Left ventricle myocardium inferior (tissue), 1 donor: ENCODE results near the gene GOLGA8M. TPM values are rescaled to one million over a fixed set of nuclear protein-coding genes. Genes with fewer than 3 reads are reported as not detected.
A peak's percentile ranks its signal among the peaks of the same experiment; 100 is the strongest.
"Not testable (repeated sequence)": the region's sequence is repeated elsewhere in the genome, so short reads cannot be mapped to it uniquely, and the experiment has no call there.

ENCODE experiments used
- DNase-seq: peaks from one replicate; pipeline ENCODE4 v3.0.0-alpha.2; 2020
- H3K27ac ChIP-seq: fragments of 200-600 bp; replicated peaks from 2 replicates; pipeline ENCODE4 v1.8.0; 2021
- H3K27me3 ChIP-seq: fragments of 200-600 bp; 2 replicates; pipeline ENCODE4 v1.8.0; 2021; ENCODE audit warnings: low read depth
- H3K36me3 ChIP-seq: fragments of 200-600 bp; 2 replicates; pipeline ENCODE4 v1.8.0; 2021
- H3K4me1 ChIP-seq: fragments of 200-600 bp; 2 replicates; pipeline ENCODE4 v1.8.0; 2021
- H3K4me3 ChIP-seq: fragments of 200-600 bp; 2 replicates; pipeline ENCODE4 v1.8.0; 2021; ENCODE audit warnings: mild to moderate bottlenecking, moderate library complexity
- H3K9me3 ChIP-seq: fragments of 200-600 bp; replicated peaks from 2 replicates; pipeline ENCODE4 v1.8.0; 2021
- CTCF ChIP-seq: fragments of 200-600 bp; IDR thresholded peaks from 2 replicates; pipeline ENCODE4 v1.8.0; 2021; ENCODE audit warnings: antibody characterized with exemption, mild to moderate bottlenecking, borderline replicate concordance
- intact Hi-C: fragments of 100-400 bp; cut with micrococcal nuclease; formaldehyde crosslinking; loops from one replicate; pipeline ENCODE4 v1.11.0; 2022
- long read RNA-seq: library from polyadenylated mRNA; unstranded; transcript quantifications from one replicate; pipeline ENCODE4 v2.0.0, GENCODE V29; 2021
- total RNA-seq: library from RNA; stranded (reverse); fragmentation: NEBNext Ultra II Directional; extraction: Animal tissue kit (Norgen Biotek cat#: 25700); gene quantifications from one replicate; pipeline ENCODE4 v1.2.1, GENCODE V29; 2021
- donor health status: DM: no; HTN: yes; CAD: no; lungs with severe emphysema.

GOLGA8M gene
- 2.5 TPM for total RNA-seq
- long read RNA-seq, partial matches to known transcripts, result 0 of 1 reads
- long read RNA-seq, other reads (novel, unspliced or antisense), result 1 of 1 reads

GRCh38 chr15:28712270-28712669, at the start of gene GOLGA8M:
Gene GOLGA8M (minus strand): TSS chr15:28712421. CDS start chr15:28712323, 98 bp downstream.
- H3K4me3 ChIP-seq, intact Hi-C loops, H3K36me3 ChIP-seq, DNase-seq, H3K4me1 ChIP-seq, H3K27me3 ChIP-seq, H3K27ac ChIP-seq, H3K9me3 ChIP-seq: not testable (repeated sequence)

- DNase-seq, H3K9me3 ChIP-seq, H3K4me3 ChIP-seq, H3K27ac ChIP-seq, H3K4me1 ChIP-seq, intact Hi-C loops, H3K27me3 ChIP-seq: not testable (repeated sequence)
- peaks cover 16% of the 10 kb centered on the region for H3K36me3 ChIP-seq
These were observed 30.7 kb upstream of the GOLGA8M start for GRCh38 chr15:28742890-28743289.

DNA sequence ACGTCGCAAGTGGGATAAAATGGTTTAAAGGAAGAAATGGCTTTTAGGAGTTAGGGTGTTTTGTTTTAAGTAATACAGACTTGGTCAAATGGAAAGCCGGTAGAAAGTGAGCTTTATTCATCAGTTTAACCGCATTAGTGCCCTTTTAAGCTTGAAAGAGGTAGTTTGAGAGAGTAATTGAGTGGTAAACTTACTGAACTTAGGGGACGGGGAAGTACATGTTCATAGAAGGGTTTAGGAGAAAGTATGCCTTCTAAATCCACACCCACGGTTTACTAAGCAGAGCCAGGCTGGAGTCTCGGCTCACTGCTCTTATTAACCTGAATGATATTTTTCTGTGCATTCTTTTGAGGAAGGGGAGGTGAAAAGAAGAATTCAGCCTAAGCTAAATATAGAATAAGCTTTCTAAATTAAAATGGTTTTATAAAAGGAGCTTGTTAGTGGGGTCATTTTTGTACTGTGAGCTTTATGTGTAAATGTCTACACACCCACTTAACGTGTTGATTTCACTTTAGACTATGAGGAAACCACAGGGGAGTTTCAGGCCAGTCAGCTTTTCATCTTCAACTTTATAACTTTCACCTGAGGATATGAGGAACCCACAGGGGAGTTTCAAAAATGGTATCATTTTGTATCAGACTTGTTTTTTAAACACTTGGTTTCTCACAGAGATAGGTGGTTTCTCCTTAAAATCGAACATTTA, 26.5 kb upstream of the GOLGA8M start:
- peak overlapping the region; percentile 66 for H3K4me3 ChIP-seq
- DNase-seq, H3K36me3 ChIP-seq, intact Hi-C loops, H3K27me3 ChIP-seq, H3K4me1 ChIP-seq, H3K9me3 ChIP-seq: not testable (repeated sequence)
- peak overlapping the region; percentile 78 for H3K27ac ChIP-seq

DNA sequence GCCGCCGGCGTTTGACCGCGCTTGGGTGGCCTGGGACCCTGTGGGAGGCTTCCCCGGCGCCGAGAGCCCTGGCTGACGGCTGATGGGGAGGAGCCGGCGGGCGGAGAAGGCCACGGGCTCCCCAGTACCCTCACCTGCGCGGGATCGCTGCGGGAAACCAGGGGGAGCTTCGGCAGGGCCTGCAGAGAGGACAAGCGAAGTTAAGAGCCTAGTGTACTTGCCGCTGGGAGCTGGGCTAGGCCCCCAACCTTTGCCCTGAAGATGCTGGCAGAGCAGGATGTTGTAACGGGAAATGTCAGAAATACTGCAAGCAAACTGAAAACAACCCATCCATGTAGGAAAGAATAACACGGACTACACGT, 26.0 kb upstream of the GOLGA8M start:
- peak overlapping the region; percentile 93 for H3K27ac ChIP-seq
- H3K9me3 ChIP-seq, H3K4me1 ChIP-seq, DNase-seq, H3K27me3 ChIP-seq, H3K36me3 ChIP-seq, intact Hi-C loops: not testable (repeated sequence)
- H3K4me3 ChIP-seq, result peak overlapping the region; percentile 66

DNA sequence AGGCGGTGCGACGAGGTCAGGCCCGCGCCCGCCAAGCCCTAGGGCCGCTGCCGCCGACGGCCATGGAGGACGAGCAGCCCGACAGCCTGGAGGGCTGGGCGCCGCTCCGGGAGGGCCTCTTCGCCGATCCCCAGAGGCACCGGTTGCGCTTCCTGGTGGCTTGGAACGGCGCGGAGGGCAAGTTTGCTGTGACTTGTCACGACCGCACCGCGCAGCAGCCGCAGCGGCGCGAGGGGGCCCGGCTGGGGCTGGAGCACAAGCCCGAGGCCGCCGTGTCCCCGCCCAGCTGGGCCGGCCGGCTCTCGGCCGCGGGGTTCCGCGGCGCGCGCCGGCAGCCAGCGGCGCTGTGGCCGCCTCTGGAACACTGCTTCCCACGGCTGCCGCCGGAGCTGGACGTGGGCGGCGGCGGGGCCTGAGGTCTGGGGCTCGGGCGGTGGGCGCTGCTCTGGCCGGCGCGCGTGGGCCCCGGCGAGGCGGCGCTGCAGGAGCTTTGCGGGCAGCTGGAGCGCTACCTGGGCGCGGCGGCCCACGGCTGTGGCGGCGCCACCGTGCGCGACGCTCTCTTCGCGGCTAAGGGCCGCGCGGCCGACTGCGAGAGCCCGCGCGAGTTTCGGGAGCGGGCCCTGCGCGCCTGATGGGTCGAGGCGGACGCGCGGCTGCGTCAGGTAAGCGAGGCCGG, 25.4 kb upstream of the GOLGA8M start:
- peak; percentile 46 for DNase-seq
- intact Hi-C loops, H3K36me3 ChIP-seq: not testable (repeated sequence)

DNA sequence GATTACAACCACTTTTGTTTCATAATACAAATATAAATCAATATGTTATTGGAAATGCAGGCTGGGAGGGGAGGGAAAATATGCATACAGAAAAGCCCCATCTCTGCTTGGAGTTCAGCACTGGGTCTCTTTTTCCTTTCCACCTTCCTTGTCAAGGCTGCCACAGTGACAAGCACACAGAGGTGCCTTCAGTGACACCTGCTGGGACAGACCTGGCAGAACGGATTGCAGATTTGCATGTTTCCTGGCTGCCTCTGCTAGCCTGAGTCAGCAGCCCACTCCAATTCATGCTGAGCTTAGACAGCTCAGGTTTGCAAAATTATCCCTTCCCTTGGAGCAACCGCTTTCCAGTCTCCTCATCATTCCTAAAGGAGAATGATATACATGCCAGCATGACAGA, 15.8 kb upstream of the GOLGA8M start:
- intact Hi-C loops, H3K27ac ChIP-seq, H3K36me3 ChIP-seq, H3K4me1 ChIP-seq, H3K4me3 ChIP-seq, H3K27me3 ChIP-seq, DNase-seq, H3K9me3 ChIP-seq: not testable (repeated sequence)

More for the DNA sequence above, 25.4 kb upstream of the GOLGA8M start:
- H3K4me1 ChIP-seq, H3K27me3 ChIP-seq, H3K9me3 ChIP-seq: not testable (repeated sequence)
- peak overlapping the region; percentile 66 for H3K4me3 ChIP-seq
- peak overlapping the region; percentile 93 for H3K27ac ChIP-seq

- DNase-seq, H3K36me3 ChIP-seq, intact Hi-C loops: not testable (repeated sequence)
These were observed 14.8 kb upstream of the GOLGA8M start for GRCh38 chr15:28727026-28727425.

DNA sequence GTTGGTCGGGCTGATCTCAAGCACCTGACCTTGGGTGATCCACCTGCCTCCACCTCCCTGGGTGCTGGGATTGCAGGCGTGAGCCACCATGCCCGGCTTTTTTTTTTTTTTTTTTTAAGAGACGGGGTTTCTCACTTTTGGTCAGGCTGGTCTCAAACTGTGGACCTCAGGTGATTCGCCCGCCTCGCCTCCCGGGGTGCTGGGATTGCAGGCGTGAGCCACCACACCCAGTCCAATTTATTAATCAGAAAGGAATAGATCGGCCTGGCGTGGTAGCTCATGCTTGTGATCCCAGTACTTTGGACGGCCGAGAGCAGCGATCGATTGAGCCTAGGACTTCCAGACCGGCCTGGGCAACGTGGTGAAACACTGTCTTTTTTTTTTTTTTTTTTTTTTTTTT, 13.9 kb upstream of the GOLGA8M start:
- H3K36me3 ChIP-seq, result no peaks in the 10 kb centered on the region
- H3K4me1 ChIP-seq, result no peaks in the 10 kb centered on the region
- no peaks in the 10 kb centered on the region for H3K9me3 ChIP-seq
- intact Hi-C loops, result no loop called here
- DNase-seq, result no peak
- no peak overlapping the region for H3K27ac ChIP-seq
- no peak for TF ChIP-seq CTCF
- no peaks in the 10 kb centered on the region for H3K27me3 ChIP-seq
- no peak overlapping the region for H3K4me3 ChIP-seq

More at GRCh38 chr15:28727026-28727425, 14.8 kb upstream of the GOLGA8M start:
- not testable (repeated sequence) for H3K4me3 ChIP-seq, H3K9me3 ChIP-seq, H3K27me3 ChIP-seq, H3K4me1 ChIP-seq, H3K27ac ChIP-seq

- TF ChIP-seq CTCF, result no peak
- no peak for DNase-seq
- Histone ChIP-seq H3K27ac (no peak overlapping the region), H3K4me1 (no peaks in the 10 kb centered on the region), H3K9me3 (no peaks in the 10 kb centered on the region), H3K36me3 (no peaks in the 10 kb centered on the region), H3K4me3 (no peak overlapping the region), H3K27me3 (no peaks in the 10 kb centered on the region)
- intact Hi-C loops, result no loop called here
These were observed 13.3 kb upstream of the GOLGA8M start for GRCh38 chr15:28725556-28725955.

DNA sequence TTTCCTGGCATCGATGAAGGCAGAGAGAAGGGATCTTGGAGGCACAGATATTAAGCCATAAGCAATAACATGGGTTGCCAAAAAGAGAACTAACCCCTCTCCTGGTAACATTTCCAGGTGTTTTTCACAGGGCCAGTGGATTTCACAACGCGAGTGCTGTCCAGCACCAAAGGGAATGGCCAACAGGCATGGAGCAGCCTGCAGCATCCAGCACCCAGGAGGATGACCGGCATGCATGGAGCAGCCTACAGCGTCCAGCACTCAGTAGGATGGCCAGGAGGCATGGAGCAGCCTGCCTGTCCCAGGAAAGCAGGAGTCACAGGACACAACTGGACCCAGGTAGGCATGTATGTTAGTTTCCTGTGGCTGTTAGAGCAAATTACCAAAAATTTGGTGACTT, 11.8 kb upstream of the GOLGA8M start:
- H3K4me3 ChIP-seq, H3K4me1 ChIP-seq, H3K27me3 ChIP-seq, intact Hi-C loops, H3K36me3 ChIP-seq, H3K9me3 ChIP-seq, H3K27ac ChIP-seq, DNase-seq: not testable (repeated sequence)

- H3K27me3 ChIP-seq, H3K9me3 ChIP-seq, H3K4me1 ChIP-seq, H3K36me3 ChIP-seq, intact Hi-C loops, H3K4me3 ChIP-seq, DNase-seq, H3K27ac ChIP-seq: not testable (repeated sequence)
These were observed 7.4 kb upstream of the GOLGA8M start for GRCh38 chr15:28719626-28720025.

DNA sequence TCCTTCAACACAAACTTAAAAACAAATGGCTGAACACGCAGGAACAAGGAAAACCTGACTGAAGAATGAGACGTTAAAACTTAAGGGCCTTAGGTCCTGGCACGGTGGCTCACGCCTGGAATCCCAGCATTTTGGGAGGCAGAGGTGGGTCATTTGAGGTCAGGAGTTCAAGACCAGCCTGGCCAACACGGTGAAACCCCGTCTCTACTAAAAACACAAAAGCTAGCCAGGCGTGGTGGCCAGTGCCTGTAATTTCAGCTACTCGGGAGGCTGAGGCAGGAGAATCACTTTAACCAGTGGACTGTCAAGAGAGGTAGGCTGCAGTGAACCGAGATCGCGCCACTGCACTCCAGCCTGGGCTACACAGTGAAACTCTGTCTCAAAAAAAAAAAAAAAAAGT, 6.4 kb upstream of the GOLGA8M start:
- intact Hi-C loops, H3K36me3 ChIP-seq, H3K4me1 ChIP-seq, DNase-seq, H3K27me3 ChIP-seq, H3K27ac ChIP-seq, H3K9me3 ChIP-seq, H3K4me3 ChIP-seq: not testable (repeated sequence)
